ENCODE results near the gene TAC3. TPM values are rescaled to one million over a fixed set of nuclear protein-coding genes. Genes with fewer than 3 reads are reported as not detected.

TAC3 gene
- total and polyA plus RNA-seq, 2 of the 4 experiments (the other 2 are of a cell fraction), result 0.94 TPM; not detected in 1

- H4K20me1 ChIP-seq (ENCODE audit: insufficient read depth, low read length), result no peaks in the 10 kb centered on the region
- ATAC-seq (ENCODE audit: low read depth) (peak; percentile 48; the same call in 1 of the 2 replicates), DNase-seq (no peak)
- H3K4me1 ChIP-seq (ENCODE audit: control insufficient read depth, insufficient read depth, low read length), result no peaks in the 10 kb centered on the region
- dilution Hi-C loops (cut with HindIII; ENCODE audit: low sequenced_read_pairs, unreplicated experiment), result no loop called here
- no peak overlapping the region for H3K14ac ChIP-seq (replicated peaks; ENCODE audit: low read depth, low read length)
- H3K27me3 ChIP-seq (ENCODE audit: control insufficient read depth, insufficient read depth, low read length), result peaks cover 6% of the 10 kb centered on the region; the same call in 1 of the 2 replicates
- H3K4me2 ChIP-seq (ENCODE audit: low read depth, low read length), result no peak overlapping the region
- POLR2A ChIA-PET (ENCODE audit: unreplicated experiment), result no interaction called here
- no peak overlapping the region for H2AK9ac ChIP-seq (replicated peaks; ENCODE audit: low read depth, low read length, poor library complexity)
- H3K4ac ChIP-seq (ENCODE audit: low read depth, low read length), result no peak overlapping the region
- H3K36me3 ChIP-seq (ENCODE audit: control insufficient read depth, insufficient read depth, low read length), result no peaks in the 10 kb centered on the region
- no peak overlapping the region for H3K4me3 ChIP-seq (ENCODE audit: insufficient read depth, low read depth, low read length)
- no peak overlapping the region for H3K18ac ChIP-seq (ENCODE audit: low read depth, low read length)
- no peak overlapping the region for H3K56ac ChIP-seq (ENCODE audit: extremely low read depth, insufficient read depth, low read length)
- H2BK20ac ChIP-seq (ENCODE audit: low read depth, low read length), result no peak overlapping the region
- no peaks in the 10 kb centered on the region for H3K9me1 ChIP-seq (ENCODE audit: insufficient read depth, low read length)
- no peak for TF ChIP-seq CEBPB (IDR thresholded peaks at IDR 0.05; ENCODE audit: low read depth, low read length)
- TF ChIP-seq MAFK (IDR thresholded peaks at IDR 0.05; ENCODE audit: low read depth, low read length), result no peak
- H3K9ac ChIP-seq (ENCODE audit: low read depth, low read length), result no peak overlapping the region
- no peak overlapping the region for H2BK5ac ChIP-seq (ENCODE audit: low read depth, low read length, poor library complexity, severe bottlenecking)
- intact Hi-C loops (cut with micrococcal nuclease), result no loop called here
- H3K79me1 ChIP-seq (ENCODE audit: low read depth in 1 of 2, low read length in 2 of 2), result no peaks in the 10 kb centered on the region
- no TSS peak for BruUV-seq (replicated peaks)
- H4K8ac ChIP-seq (ENCODE audit: low read depth in 2 of 2, low read length in 2 of 2), result no peak overlapping the region
- in situ Hi-C loops (cut with MboI; ENCODE audit: low sequenced_read_pairs), result loop anchor here (25.0 kb wide), 1 partner anchor 467 kb away; the partner anchor contains the start of gene RBMS2
- CTCF ChIA-PET, result no interaction called here
- no CpG with 5 or more reads among the region's 3 CpGs for WGBS, 2 experiments (ENCODE audit: extremely low coverage in 2 of 2, insufficient read length in 1 of 2)
- H2AK5ac ChIP-seq (ENCODE audit: low read depth, low read length), result no peak overlapping the region
- H4K91ac ChIP-seq (ENCODE audit: insufficient read depth, low read depth, low read length), result no peak overlapping the region
- H2AFZ ChIP-seq (replicated peaks; ENCODE audit: low read length, poor library complexity), result no peak overlapping the region
- no peak overlapping the region for H2BK15ac ChIP-seq (ENCODE audit: low read depth, low read length)
- H4K5ac ChIP-seq (ENCODE audit: low read depth, low read length), result no peak overlapping the region
- no peak overlapping the region for H3K27ac ChIP-seq (ENCODE audit: insufficient read depth, low read length)
- H2BK120ac ChIP-seq (ENCODE audit: low read depth, low read length), result no peak overlapping the region
- H3K9me3 ChIP-seq (ENCODE audit: control insufficient read depth, insufficient read depth, low read length), result no peaks in the 10 kb centered on the region
- no peak overlapping the region for H3K23ac ChIP-seq (ENCODE audit: low read depth, low read length)
Observed at GRCh38 chr12:56979628-56980027, 36.7 kb downstream of the TAC3 start.
